HepG2 (cell line): Measurements from ENCODE around the gene TM2D1. TPM values are rescaled to one million over a fixed set of nuclear protein-coding genes. Genes with fewer than 3 reads are reported as not detected.

Source experiments
- ATF5 ChIP-seq: sonication (generic); formaldehyde crosslinking; IDR thresholded peaks from 2 replicates; pipeline ENCODE4 v1.4.0; 2020; ENCODE audit warnings: mild to moderate bottlenecking, low read depth, missing genetic modification reagents
- GABPB1 ChIP-seq: IDR thresholded peaks from 2 replicates; pipeline ENCODE4 v1.6.1; 2016; ENCODE audit warnings: mild to moderate bottlenecking, missing genetic modification reagents, moderate library complexity, missing compliant biosample characterization
- KAT2B ChIP-seq: fragments of 150-350 bp; IDR thresholded peaks from 2 replicates; pipeline ENCODE4 v1.6.1; 2014; ENCODE audit warnings: low read depth, low read length, borderline replicate concordance
- KLF9 ChIP-seq: IDR thresholded peaks from 2 replicates; pipeline ENCODE4 v1.6.1; 2016; ENCODE audit warnings: low read depth
- KMT2B ChIP-seq: IDR thresholded peaks from 2 replicates; pipeline ENCODE4 v1.6.1; 2016; ENCODE audit warnings: missing genetic modification reagents, missing compliant biosample characterization
- POLR2A ChIP-seq, 2 experiments: IDR thresholded peaks; 2 replicates each; pipeline ENCODE4 v1.6.1; 2011; ENCODE audit warnings: low read depth in 2 of 2, low read length in 2 of 2, mild to moderate bottlenecking in 1 of 2, moderate library complexity in 1 of 2; ENCODE audit not compliant: insufficient read depth in 1 of 2
- POLR2AphosphoS5 ChIP-seq: IDR thresholded peaks from 2 replicates; pipeline ENCODE4 v1.6.1; 2012; ENCODE audit warnings: low read depth, low read length
- REXO4 ChIP-seq: sonication (generic); formaldehyde crosslinking; IDR thresholded peaks from 2 replicates; pipeline ENCODE4 v1.8.0; 2022; ENCODE audit warnings: missing genetic modification reagents, mild to moderate bottlenecking, borderline replicate concordance
- RFX1 ChIP-seq: fragments of 450-650 bp; IDR thresholded peaks from 2 replicates; pipeline ENCODE4 v1.6.1; 2017
- SP140L ChIP-seq: sonication (generic); formaldehyde crosslinking; IDR thresholded peaks from 2 replicates; pipeline ENCODE4 v1.4.0; 2020; ENCODE audit warnings: missing genetic modification reagents, borderline replicate concordance
- STAT6 ChIP-seq: sonication (generic); formaldehyde crosslinking; IDR thresholded peaks from 2 replicates; pipeline ENCODE4 v1.4.0; 2020; ENCODE audit warnings: missing genetic modification reagents, mild to moderate bottlenecking, borderline replicate concordance
- TFE3 ChIP-seq: IDR thresholded peaks from 2 replicates; pipeline ENCODE4 v1.6.1; 2016
- ZBTB26 ChIP-seq: IDR thresholded peaks from 2 replicates; pipeline ENCODE4 v1.6.1; 2016; ENCODE audit warnings: missing compliant biosample characterization, missing genetic modification reagents, borderline replicate concordance
- ZFP62 ChIP-seq: sonication (generic); formaldehyde crosslinking; IDR thresholded peaks from 2 replicates; pipeline ENCODE4 v1.4.0; 2020; ENCODE audit warnings: missing genetic modification reagents
- ZNF547 ChIP-seq: sonication (generic); formaldehyde crosslinking; IDR thresholded peaks from 2 replicates; pipeline ENCODE4 v1.5.1; 2020; ENCODE audit warnings: mild to moderate bottlenecking, missing genetic modification reagents
- ZNF646 ChIP-seq: sonication (generic); formaldehyde crosslinking; IDR thresholded peaks from 2 replicates; pipeline ENCODE4 v1.9.0; 2021; ENCODE audit warnings: mild to moderate bottlenecking, missing genetic modification reagents
- ZNF780A ChIP-seq: sonication (generic); formaldehyde crosslinking; IDR thresholded peaks from 2 replicates; pipeline ENCODE4 v1.8.0; 2022; ENCODE audit warnings: mild to moderate bottlenecking, missing genetic modification reagents, moderate library complexity
- polyA plus RNA-seq, 8 experiments: library from polyadenylated mRNA; depleted of rRNA in 3 of 8; stranded (reverse) in 7 of 8; unstranded in 1 of 8; fragments of >200 nt; fragmentation: Illumina TruSeq in 4 of 8; extraction: Trizol in 4 of 8; gene quantifications; 2 replicates each; pipeline versions ENCODE4 v1.2.1 to v1.2.3, GENCODE V29; 2011 to 2016; ENCODE audit warnings: low read depth in 4 of 8, missing spikeins in 1 of 8, mixed read lengths in 1 of 8; ENCODE audit not compliant: insufficient read depth in 1 of 8
- total RNA-seq, 5 experiments: library from RNA; depleted of rRNA; stranded (reverse); fragments of >200 nt; fragmentation: Illumina TruSeq; extraction: Trizol; gene quantifications; 2 replicates each; pipeline ENCODE4 v1.2.3, GENCODE V29; 2016; ENCODE audit warnings: low read depth in 1 of 5

TM2D1 gene
- total and polyA plus RNA-seq, 2 of the 13 experiments (the other 11 are each of a cell fraction or from before 2014, with no cell fraction given): 26.6 to 49.0 TPM

- TF ChIP-seq ZNF646 (CRISPR knock-in tag) (no peak), ZNF547 (CRISPR knock-in tag) (peak; percentile 87; the same call in 1 of the 2 replicates), ZNF780A (CRISPR knock-in tag) (no peak), POLR2AphosphoS5 (peak; percentile 95), GABPB1 (CRISPR knock-in tag) (peak; percentile 99), KLF9 (CRISPR knock-in tag) (no peak), RFX1 (no peak), STAT6 (CRISPR knock-in tag) (no peak), ZFP62 (CRISPR knock-in tag) (no peak), TFE3 (CRISPR knock-in tag) (peak; percentile 55), POLR2A (IDR thresholded peaks at IDR 0.05; ENCODE audit: insufficient read depth in 1 of 2, low read depth in 2 of 2, low read length in 2 of 2) (peak; percentile 96 to 99), REXO4 (CRISPR knock-in tag) (no peak), ATF5 (no peak), KAT2B (no peak), ZBTB26 (CRISPR knock-in tag) (peak; percentile 78), KMT2B (CRISPR knock-in tag) (peak; percentile 96), SP140L (0 out of 2 replicates have a peak, but pooled peaks have one; percentile 15)
These were observed at the start of gene TM2D1 (continued) for GRCh38 chr1:61724813-61725694.
